CD4-positive, alpha-beta T cell treated with Interleukin-4 for 4 hours (primary cell): Measurements from ENCODE around the gene ANO9.
"Not testable (repeated sequence)": the region's sequence is repeated elsewhere in the genome, so short reads cannot be mapped to it uniquely, and the experiment has no call there.

Experiments
- DNase-seq: peaks from one replicate; pipeline ENCODE4 v3.0.0-alpha.2; 2020

Gene ANO9

GRCh38 chr11:398826-399225 lies 43.0 kb downstream of the ANO9 start:
- no peak for DNase-seq

- DNase-seq, result peak; percentile 52
These were observed 44.8 kb downstream of the ANO9 start for GRCh38 chr11:396948-397548.

- DNase-seq, result no peak
These were observed 45.3 kb downstream of the ANO9 start for GRCh38 chr11:396511-396947.

- no peak for DNase-seq
These were observed 45.9 kb downstream of the ANO9 start for GRCh38 chr11:395866-396265.

- DNase-seq, result no peak
These were observed 46.8 kb downstream of the ANO9 start for GRCh38 chr11:394858-395655.

- no peak for DNase-seq
These were observed 47.6 kb downstream of the ANO9 start, which contains the start of gene PKP3 for GRCh38 chr11:394034-394857. Gene PKP3 (plus strand): TSS chr11:394209. CDS start chr11:394293, 84 bp downstream.

GRCh38 chr11:393219-394033 lies 48.4 kb downstream of the ANO9 start:
- DNase-seq, result no peak

GRCh38 chr11:392102-392777 lies 49.6 kb downstream of the ANO9 start:
- DNase-seq, result no peak

GRCh38 chr11:391117-392017 lies 50.4 kb downstream of the ANO9 start:
- DNase-seq, result no peak

GRCh38 chr11:390175-390574 lies 51.6 kb downstream of the ANO9 start:
- DNase-seq, result no peak

GRCh38 chr11:389369-389768 lies 52.4 kb downstream of the ANO9 start:
- DNase-seq, result not testable (repeated sequence)

- no peak for DNase-seq
These were observed 54.5 kb downstream of the ANO9 start for GRCh38 chr11:387193-387793.

- no peak for DNase-seq
These were observed 55.3 kb downstream of the ANO9 start for GRCh38 chr11:386483-386882.

- no peak for DNase-seq
These were observed 56.0 kb downstream of the ANO9 start for GRCh38 chr11:385594-386351.

GRCh38 chr11:384511-384910 lies 57.3 kb downstream of the ANO9 start:
- no peak for DNase-seq

GRCh38 chr11:383431-383830 lies 58.4 kb downstream of the ANO9 start:
- no peak for DNase-seq

GRCh38 chr11:382081-382629 lies 59.7 kb downstream of the ANO9 start:
- no peak for DNase-seq

- DNase-seq, result no peak
These were observed 60.2 kb downstream of the ANO9 start for GRCh38 chr11:381501-382072.

- DNase-seq, result no peak
These were observed 60.8 kb downstream of the ANO9 start for GRCh38 chr11:380996-381395.
